Duodenal mucosa (tissue), 2 donors: ENCODE measurements around the gene SAMD8.
"Not testable (repeated sequence)": the region's sequence is repeated elsewhere in the genome, so short reads cannot be mapped to it uniquely, and the experiment has no call there.

Experiments
- H3K27ac ChIP-seq: one replicate; pipeline ENCODE4 v1.7.0; 2013; ENCODE audit warnings: low read depth, low read length
- H3K27me3 ChIP-seq, 2 donors: one replicate each; pipeline ENCODE4 v1.7.0; 2013; ENCODE audit warnings: low read length in 2 of 2, control low read depth in 1 of 2; ENCODE audit not compliant: insufficient read depth in 2 of 2, control insufficient read depth in 1 of 2
- H3K36me3 ChIP-seq, 2 donors: one replicate each; pipeline ENCODE4 v1.7.0; 2013; ENCODE audit warnings: low read length in 2 of 2, control low read depth in 1 of 2; ENCODE audit not compliant: insufficient read depth in 2 of 2, control insufficient read depth in 1 of 2
- H3K4me1 ChIP-seq, 2 donors: one replicate each; pipeline ENCODE4 v1.7.0; 2013; ENCODE audit warnings: low read length in 2 of 2, control low read depth in 1 of 2; ENCODE audit not compliant: insufficient read depth in 2 of 2, control insufficient read depth in 1 of 2
- H3K4me3 ChIP-seq, 2 donors: one replicate each; pipeline ENCODE4 v1.7.0; 2013; ENCODE audit warnings: low read length in 2 of 2, low read depth in 1 of 2
- H3K9ac ChIP-seq, 2 donors: one replicate each; pipeline ENCODE4 v1.7.0; 2013; ENCODE audit warnings: low read length in 2 of 2, low read depth in 1 of 2
- H3K9me3 ChIP-seq, 2 donors: one replicate each; pipeline ENCODE4 v1.7.0; 2013; ENCODE audit warnings: low read length in 2 of 2, control low read depth in 1 of 2; ENCODE audit not compliant: control insufficient read depth in 1 of 2

The SAMD8 gene

GRCh38 chr10:75175046-75175445 lies 63.6 kb downstream of the SAMD8 start:
- peaks cover 4 to 18% of the 10 kb centered on the region in 2 donors for H3K36me3 ChIP-seq
- H3K27ac ChIP-seq: no peak overlapping the region

GRCh38 chr10:75176046-75176445 lies 64.6 kb downstream of the SAMD8 start:
- H3K27me3 ChIP-seq: no peaks in the 10 kb centered on the region
- no peak overlapping the region for H3K27ac ChIP-seq
- H3K9ac ChIP-seq: no peak overlapping the region
- H3K4me1 ChIP-seq: peaks cover 0 to 5% of the 10 kb centered on the region in 2 donors
- no peak overlapping the region for H3K4me3 ChIP-seq
- no peaks in the 10 kb centered on the region for H3K9me3 ChIP-seq
- peaks cover 4 to 18% of the 10 kb centered on the region in 2 donors for H3K36me3 ChIP-seq

More at GRCh38 chr10:75175046-75175445, 63.6 kb downstream of the SAMD8 start:
- no peak overlapping the region for H3K9ac ChIP-seq
- H3K4me3 ChIP-seq: no peak overlapping the region
- no peaks in the 10 kb centered on the region for H3K4me1 ChIP-seq
- H3K9me3 ChIP-seq: no peaks in the 10 kb centered on the region
- H3K27me3 ChIP-seq: no peaks in the 10 kb centered on the region

DNA sequence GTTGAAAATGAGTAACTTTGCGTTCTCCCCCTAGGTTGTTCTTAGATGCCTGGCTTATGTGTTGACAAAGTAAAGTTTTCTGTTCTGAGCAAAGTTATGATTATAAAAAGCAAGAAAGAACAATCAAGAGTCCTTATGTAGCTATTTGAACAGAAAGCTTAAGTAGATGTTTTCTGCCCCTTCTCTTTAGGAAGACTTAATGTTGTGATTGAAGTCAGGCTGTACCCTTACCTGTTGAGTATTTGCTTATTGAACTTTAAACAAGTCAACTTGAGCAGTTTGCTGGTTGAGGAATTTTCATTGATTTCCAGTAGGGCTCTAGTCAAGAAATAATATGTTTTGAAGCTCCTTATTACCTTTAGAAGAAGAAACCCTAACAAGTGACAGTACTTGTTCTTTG lies 65.3 kb downstream of the SAMD8 start:
- H3K36me3 ChIP-seq: peaks cover 4 to 18% of the 10 kb centered on the region in 2 donors

DNA sequence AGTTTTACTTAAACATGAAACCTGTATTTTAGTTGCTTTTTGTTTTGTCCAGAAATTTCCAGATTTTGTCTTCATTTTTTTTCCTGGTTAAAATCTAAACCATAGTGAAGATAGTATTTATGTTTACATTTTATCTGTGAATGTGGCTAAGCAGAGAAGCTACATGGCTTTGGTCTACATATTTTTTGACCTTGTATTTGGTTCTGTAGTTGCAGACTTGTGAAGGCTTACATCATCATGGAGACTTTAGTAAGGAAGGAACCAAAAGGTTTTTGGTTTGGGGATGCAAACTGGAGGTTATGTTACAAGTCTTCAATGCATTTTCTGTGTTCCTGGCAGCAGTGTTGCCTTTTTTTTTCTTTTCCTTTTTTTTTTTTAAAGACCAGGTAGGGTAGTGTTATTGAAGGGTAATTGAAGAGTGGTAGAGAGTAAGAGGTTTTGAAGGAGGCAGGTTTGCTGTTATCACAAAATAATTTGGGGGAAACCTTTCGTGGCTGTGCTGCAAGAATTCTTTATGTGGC lies 68.3 kb downstream of the SAMD8 start:
- H3K36me3 ChIP-seq: peaks cover 4 to 18% of the 10 kb centered on the region in 2 donors
- no peak overlapping the region for H3K9ac ChIP-seq
- H3K9me3 ChIP-seq: no peaks in the 10 kb centered on the region
- no peak overlapping the region for H3K27ac ChIP-seq
- H3K4me3 ChIP-seq: no peak overlapping the region
- no peaks in the 10 kb centered on the region for H3K27me3 ChIP-seq
- peaks cover 0 to 8% of the 10 kb centered on the region in 2 donors for H3K4me1 ChIP-seq

More for the DNA sequence above, 65.3 kb downstream of the SAMD8 start:
- peaks cover 0 to 8% of the 10 kb centered on the region in 2 donors for H3K4me1 ChIP-seq
- no peak overlapping the region for H3K4me3 ChIP-seq
- H3K9me3 ChIP-seq: no peaks in the 10 kb centered on the region
- H3K27ac ChIP-seq: no peak overlapping the region
- H3K27me3 ChIP-seq: no peaks in the 10 kb centered on the region
- no peak overlapping the region for H3K9ac ChIP-seq

DNA sequence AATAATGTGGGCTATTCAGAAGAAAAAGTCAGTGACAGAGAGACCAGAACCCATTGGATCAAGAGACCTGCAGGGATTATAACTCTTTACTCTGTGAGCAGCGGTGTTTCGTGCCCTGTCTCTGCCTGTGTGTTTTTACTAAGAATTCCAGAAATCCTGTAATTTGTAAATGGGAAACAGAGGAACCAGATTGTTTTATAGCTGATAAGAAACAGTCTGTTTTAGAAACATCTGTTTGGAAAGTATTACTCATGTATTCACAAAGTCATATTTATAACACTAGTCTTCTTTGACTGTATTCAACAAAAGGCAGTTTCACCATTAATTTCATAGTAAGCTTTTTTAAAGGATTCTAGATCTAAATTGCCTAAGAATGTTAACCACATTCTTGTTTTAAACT lies 69.1 kb downstream of the SAMD8 start:
- Histone ChIP-seq H3K36me3 (peaks cover 4 to 15% of the 10 kb centered on the region in 2 donors), H3K9me3 (no peaks in the 10 kb centered on the region), H3K9ac (no peak overlapping the region), H3K4me3 (no peak overlapping the region), H3K4me1 (peaks cover 0 to 8% of the 10 kb centered on the region in 2 donors), H3K27me3 (no peaks in the 10 kb centered on the region), H3K27ac (no peak overlapping the region)

GRCh38 chr10:75181073-75181472 lies 69.6 kb downstream of the SAMD8 start:
- H3K27me3 ChIP-seq: no peaks in the 10 kb centered on the region
- H3K9ac ChIP-seq: no peak overlapping the region
- no peak overlapping the region for H3K27ac ChIP-seq
- no peak overlapping the region for H3K4me3 ChIP-seq
- peaks cover 4 to 15% of the 10 kb centered on the region in 2 donors for H3K36me3 ChIP-seq
- H3K4me1 ChIP-seq: peaks cover 0 to 8% of the 10 kb centered on the region in 2 donors
- no peaks in the 10 kb centered on the region for H3K9me3 ChIP-seq

DNA sequence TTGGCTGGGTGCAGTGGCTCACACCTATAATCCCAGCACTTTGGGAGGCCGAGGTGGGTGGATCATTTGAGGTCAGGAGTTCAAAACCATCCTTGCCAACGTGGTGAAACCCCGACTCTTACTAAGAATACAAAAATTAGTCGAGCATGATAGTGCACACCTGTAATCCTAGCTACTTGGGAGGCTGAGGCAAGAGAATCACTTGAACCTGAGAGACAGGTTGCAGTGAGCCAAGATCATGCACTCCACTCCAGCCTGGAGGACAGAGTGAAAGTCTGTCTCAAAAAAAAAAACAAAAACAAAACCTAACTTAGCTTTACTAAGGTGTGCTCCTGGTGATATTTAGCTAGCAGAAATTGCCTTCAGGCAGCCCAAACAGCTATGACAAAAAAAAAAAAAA lies 74.9 kb downstream of the SAMD8 start:
- H3K9me3 ChIP-seq: no peaks in the 10 kb centered on the region
- no peak overlapping the region for H3K9ac ChIP-seq
- H3K36me3 ChIP-seq: no peaks in the 10 kb centered on the region
- H3K27ac ChIP-seq: no peak overlapping the region
- no peak overlapping the region for H3K4me3 ChIP-seq
- no peaks in the 10 kb centered on the region for H3K27me3 ChIP-seq
- H3K4me1 ChIP-seq: peaks cover under 1 to 3% of the 10 kb centered on the region in 2 donors

DNA sequence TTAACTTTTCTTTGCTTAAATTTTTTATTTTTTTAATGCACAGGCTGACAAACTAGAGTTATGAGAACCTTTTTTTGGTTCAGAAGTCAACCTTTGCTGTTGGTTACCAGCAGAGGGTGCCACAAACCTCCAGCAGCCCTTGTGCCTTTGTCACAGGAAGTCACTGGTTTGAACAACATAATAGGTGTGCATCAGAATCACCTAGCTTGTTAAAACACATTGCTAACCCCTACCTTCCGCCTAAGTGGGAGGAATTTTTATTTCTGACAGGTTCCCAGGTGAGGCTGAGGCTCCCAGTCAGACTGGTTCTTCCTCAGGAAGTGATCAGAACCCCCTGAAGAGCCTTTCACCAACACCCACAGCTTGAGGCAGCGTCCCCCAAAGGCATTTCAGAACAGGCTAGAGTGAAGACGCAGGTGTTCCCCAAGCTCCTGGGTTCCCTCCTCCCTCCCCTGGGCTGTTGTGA lies 76.5 kb downstream of the SAMD8 start:
- Histone ChIP-seq H3K9ac (no peak overlapping the region), H3K27ac (no peak overlapping the region), H3K9me3 (no peaks in the 10 kb centered on the region), H3K36me3 (no peaks in the 10 kb centered on the region), H3K4me1 (peaks cover 7% of the 10 kb centered on the region in 2 donors), H3K4me3 (no peak overlapping the region), H3K27me3 (no peaks in the 10 kb centered on the region)

DNA sequence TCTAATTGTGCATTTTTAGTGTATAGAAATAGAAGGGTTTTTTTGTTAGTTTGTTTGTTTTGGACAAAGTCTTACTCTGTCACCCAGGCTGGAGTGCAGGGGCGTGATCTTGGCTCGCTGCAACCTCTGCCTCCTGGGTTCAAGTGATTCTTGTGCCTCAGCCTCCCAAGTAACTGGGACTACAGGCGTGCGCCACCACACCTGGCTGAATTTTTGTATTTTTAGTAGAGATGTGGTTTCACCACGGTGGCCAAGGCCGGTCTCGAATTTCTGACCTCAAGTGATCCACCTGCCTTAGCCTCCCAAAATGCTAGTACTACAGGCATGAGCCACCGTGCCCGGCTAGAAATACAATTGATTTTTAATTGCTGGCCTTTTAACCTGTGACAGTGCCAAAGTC lies 77.1 kb downstream of the SAMD8 start:
- not testable (repeated sequence) for H3K27ac ChIP-seq, H3K9me3 ChIP-seq, H3K27me3 ChIP-seq, H3K4me3 ChIP-seq, H3K4me1 ChIP-seq, H3K36me3 ChIP-seq, H3K9ac ChIP-seq

DNA sequence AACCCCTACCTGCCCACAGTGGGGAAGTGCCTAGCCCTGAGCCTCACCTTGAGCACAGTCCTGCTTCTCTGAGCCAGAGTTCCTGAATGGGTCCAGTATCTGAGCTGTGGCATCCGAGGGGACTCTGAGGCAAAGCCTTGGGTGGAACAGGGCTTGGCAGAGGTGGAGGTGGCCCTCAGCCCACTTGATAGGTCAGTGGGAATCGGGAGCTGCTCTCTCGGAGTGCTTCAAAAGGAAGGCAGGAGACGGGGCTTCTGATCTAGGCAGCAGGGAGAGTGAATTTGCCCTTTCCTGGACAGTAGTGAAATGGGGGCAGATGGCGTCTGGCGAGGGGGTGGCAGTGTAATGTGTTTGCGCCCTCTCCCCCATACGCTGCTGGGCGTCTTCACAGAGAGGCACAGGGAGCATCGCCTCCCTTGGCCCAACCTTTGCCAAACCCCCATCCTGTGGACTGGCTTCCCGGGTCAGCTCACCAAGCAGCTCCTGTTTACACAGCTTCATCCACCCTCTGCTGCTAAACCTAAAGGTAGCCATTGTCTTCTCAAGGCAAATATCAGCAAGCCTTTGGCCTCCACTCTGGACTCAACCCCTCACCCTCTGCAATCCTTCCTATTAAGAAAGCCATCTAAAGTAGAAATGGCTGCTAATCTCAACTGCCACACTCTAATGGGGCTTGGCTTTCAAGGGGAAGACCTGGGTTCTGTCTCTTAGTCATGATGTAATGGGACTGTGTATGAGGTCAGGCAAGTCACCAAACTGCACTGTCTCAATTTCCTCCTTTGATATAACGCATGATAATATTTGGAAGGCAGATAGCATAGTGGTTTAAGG lies 78.0 kb downstream of the SAMD8 start:
- H3K36me3 ChIP-seq: no peaks in the 10 kb centered on the region
- no peaks in the 10 kb centered on the region for H3K9me3 ChIP-seq
- H3K27ac ChIP-seq: no peak overlapping the region
- no peaks in the 10 kb centered on the region for H3K27me3 ChIP-seq
- H3K4me3 ChIP-seq: no peak overlapping the region
- H3K9ac ChIP-seq: no peak overlapping the region
- H3K4me1 ChIP-seq: peaks cover 7% of the 10 kb centered on the region in 2 donors
